ENCODE data around the gene SMIM3.

DNA sequence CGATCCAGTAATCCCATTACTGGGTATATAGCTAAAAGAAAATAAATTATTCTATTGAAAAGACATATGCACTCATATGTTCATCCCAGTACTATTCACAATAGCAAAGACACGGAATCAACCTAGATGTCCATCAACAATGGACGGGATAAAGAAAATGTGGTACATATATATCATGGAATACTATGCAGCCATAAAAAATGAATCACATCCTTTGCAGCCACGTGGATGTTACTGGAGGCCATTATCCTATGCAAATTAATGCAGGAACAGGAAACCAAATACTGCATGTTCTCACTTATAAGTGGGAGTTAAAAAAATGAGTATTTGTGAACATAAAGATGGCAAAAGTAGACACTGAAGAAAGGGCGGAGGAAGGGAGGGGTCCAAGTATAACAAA, 51.2 kb downstream of the SMIM3 start:
- TF ChIP-seq REST (IDR thresholded peaks at IDR 0.05; ENCODE audit: borderline replicate concordance in 1 of 2, low read depth in 1 of 2, low read length in 2 of 2), result no peak
- TF ChIP-seq ZNF713 (CRISPR knock-in tag; IDR thresholded peaks at IDR 0.05), result no peak
- TF ChIP-seq, protein P1, sequence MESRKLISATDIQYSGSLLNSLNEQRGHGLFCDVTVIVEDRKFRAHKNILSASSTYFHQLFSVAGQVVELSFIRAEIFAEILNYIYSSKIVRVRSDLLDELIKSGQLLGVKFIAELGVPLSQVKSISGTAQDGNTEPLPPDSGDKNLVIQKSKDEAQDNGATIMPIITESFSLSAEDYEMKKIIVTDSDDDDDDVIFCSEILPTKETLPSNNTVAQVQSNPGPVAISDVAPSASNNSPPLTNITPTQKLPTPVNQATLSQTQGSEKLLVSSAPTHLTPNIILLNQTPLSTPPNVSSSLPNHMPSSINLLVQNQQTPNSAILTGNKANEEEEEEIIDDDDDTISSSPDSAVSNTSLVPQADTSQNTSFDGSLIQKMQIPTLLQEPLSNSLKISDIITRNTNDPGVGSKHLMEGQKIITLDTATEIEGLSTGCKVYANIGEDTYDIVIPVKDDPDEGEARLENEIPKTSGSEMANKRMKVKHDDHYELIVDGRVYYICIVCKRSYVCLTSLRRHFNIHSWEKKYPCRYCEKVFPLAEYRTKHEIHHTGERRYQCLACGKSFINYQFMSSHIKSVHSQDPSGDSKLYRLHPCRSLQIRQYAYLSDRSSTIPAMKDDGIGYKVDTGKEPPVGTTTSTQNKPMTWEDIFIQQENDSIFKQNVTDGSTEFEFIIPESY (CRISPR knock-in tag; IDR thresholded peaks at IDR 0.05), result no peak
- no peak for TF ChIP-seq SOX13 (IDR thresholded peaks at IDR 0.05)
- TF ChIP-seq SOX13 (CRISPR knock-in tag; conservative IDR thresholded peaks at IDR 0.05 in 1 of 2, IDR thresholded peaks at IDR 0.05 in 1 of 2), result no peak
- TF ChIP-seq AHR (CRISPR knock-in tag; IDR thresholded peaks at IDR 0.05), result no peak
- TF ChIP-seq, protein P2, sequence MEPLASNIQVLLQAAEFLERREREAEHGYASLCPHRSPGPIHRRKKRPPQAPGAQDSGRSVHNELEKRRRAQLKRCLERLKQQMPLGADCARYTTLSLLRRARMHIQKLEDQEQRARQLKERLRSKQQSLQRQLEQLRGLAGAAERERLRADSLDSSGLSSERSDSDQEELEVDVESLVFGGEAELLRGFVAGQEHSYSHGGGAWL (CRISPR knock-in tag; IDR thresholded peaks at IDR 0.05), result no peak
- TF ChIP-seq CREB1 (IDR thresholded peaks at IDR 0.05), result no peak
- no peak for TF ChIP-seq CREB1 (CRISPR knock-in tag; IDR thresholded peaks at IDR 0.05)
- TF ChIP-seq ATF1 (CRISPR knock-in tag; IDR thresholded peaks at IDR 0.05), result no peak
- no peak for TF ChIP-seq RBFOX2 (IDR thresholded peaks at IDR 0.05; ENCODE audit: low read depth, low read length)
- TF ChIP-seq ZNF343 (CRISPR knock-in tag; IDR thresholded peaks at IDR 0.05), result no peak
- no peak for TF ChIP-seq ZNF883 (CRISPR knock-in tag; IDR thresholded peaks at IDR 0.05; ENCODE audit: not compliant biosample characterization)
- TF ChIP-seq NCOA1 (CRISPR knock-in tag; IDR thresholded peaks at IDR 0.05), result no peak
- TF ChIP-seq, protein P3, sequence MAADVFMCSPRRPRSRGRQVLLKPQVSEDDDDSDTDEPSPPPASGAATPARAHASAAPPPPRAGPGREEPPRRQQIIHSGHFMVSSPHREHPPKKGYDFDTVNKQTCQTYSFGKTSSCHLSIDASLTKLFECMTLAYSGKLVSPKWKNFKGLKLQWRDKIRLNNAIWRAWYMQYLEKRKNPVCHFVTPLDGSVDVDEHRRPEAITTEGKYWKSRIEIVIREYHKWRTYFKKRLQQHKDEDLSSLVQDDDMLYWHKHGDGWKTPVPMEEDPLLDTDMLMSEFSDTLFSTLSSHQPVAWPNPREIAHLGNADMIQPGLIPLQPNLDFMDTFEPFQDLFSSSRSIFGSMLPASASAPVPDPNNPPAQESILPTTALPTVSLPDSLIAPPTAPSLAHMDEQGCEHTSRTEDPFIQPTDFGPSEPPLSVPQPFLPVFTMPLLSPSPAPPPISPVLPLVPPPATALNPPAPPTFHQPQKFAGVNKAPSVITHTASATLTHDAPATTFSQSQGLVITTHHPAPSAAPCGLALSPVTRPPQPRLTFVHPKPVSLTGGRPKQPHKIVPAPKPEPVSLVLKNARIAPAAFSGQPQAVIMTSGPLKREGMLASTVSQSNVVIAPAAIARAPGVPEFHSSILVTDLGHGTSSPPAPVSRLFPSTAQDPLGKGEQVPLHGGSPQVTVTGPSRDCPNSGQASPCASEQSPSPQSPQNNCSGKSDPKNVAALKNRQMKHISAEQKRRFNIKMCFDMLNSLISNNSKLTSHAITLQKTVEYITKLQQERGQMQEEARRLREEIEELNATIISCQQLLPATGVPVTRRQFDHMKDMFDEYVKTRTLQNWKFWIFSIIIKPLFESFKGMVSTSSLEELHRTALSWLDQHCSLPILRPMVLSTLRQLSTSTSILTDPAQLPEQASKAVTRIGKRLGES (CRISPR knock-in tag; IDR thresholded peaks at IDR 0.05; ENCODE audit: borderline replicate concordance), result no peak

Measured in HepG2 (cell line).